IMR-90 (cell line): ENCODE results near the gene DYSF.

ENCODE experiments used
- MXI1 ChIP-seq: IDR thresholded peaks from 2 replicates; pipeline ENCODE4 v1.6.1; 2012; ENCODE audit warnings: low read depth, mild to moderate bottlenecking, low read length, moderate library complexity, borderline replicate concordance
- POLR2A ChIP-seq: IDR thresholded peaks from 2 replicates; pipeline ENCODE4 v1.6.1; 2012; ENCODE audit warnings: mild to moderate bottlenecking, low read depth, low read length
- RFX5 ChIP-seq: IDR thresholded peaks from 2 replicates; pipeline ENCODE4 v1.8.0; 2012; ENCODE audit warnings: low read depth, mild to moderate bottlenecking, low read length, moderate library complexity

DNA sequence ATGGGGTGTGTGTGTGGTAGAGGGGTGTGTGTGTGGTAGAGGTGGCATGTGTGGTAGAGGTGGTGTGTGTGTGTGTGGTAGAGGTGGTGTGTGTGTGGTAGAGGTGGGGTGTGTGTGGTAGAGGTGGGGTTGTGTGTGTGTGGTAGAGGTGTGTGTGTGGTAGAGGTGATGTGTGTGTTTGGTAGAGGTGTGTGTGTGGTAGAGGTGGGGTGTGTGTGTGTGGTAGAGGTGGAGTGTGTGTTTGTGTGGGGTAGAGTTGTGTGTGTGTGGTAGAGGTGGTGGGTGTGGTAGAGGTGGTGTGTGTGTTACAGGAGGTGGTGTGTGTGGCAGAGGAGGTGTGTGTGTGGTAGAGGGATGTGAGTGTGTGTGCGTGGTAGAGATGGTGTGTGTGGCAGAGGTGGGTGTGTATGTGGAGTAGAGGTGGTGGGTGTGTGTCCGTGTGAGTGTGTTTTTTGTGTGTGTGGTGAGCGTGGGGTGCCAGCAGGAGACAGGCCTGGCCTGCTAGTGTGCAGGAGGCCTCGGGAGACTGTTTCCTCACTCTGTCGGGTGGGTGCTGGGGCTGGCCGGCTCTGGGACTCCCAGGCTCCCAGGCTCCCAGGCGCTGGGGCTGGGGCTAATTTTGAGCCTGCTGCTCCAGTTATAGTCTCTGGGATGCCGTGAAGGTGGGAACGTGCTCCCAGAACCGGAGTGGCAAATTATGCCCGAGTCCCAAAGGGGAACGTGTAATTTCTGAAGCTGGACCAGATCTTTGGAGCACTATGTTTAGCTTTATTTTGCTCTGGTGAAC is 165.2 kb downstream of the DYSF start:
- no peak for TF ChIP-seq RFX5
- no peak for TF ChIP-seq POLR2A
- TF ChIP-seq MXI1 = no peak
